SK-N-SH (cell line): ENCODE data around the gene WHAMM.

ENCODE experiments used
- CHD2 ChIP-seq: fragments of 150-350 bp; IDR thresholded peaks from 2 replicates; pipeline ENCODE4 v1.6.1; 2018; ENCODE audit warnings: low read length; ENCODE audit not compliant: partially characterized antibody
- FOXJ3 ChIP-seq: sonication (generic); formaldehyde crosslinking; IDR thresholded peaks from 2 replicates; pipeline ENCODE4 v1.5.1; 2020; ENCODE audit warnings: mild to moderate bottlenecking, missing genetic modification reagents
- GABPA ChIP-seq: IDR thresholded peaks from 2 replicates; pipeline ENCODE4 v1.4.0; 2012; ENCODE audit warnings: low read depth, mild to moderate bottlenecking
- RAD21 ChIP-seq: IDR thresholded peaks from 2 replicates; pipeline ENCODE4 v1.6.1; 2012; ENCODE audit warnings: mild to moderate bottlenecking, low read length
- RCOR1 ChIP-seq: fragments of 150-350 bp; IDR thresholded peaks from 2 replicates; pipeline ENCODE4 v1.6.1; 2017; ENCODE audit warnings: antibody characterized with exemption, low read length
- TAF1 ChIP-seq: IDR thresholded peaks from 2 replicates; pipeline ENCODE4 v1.6.1; 2012; ENCODE audit warnings: low read depth, mild to moderate bottlenecking, low read length, moderate library complexity, borderline replicate concordance
- YY1 ChIP-seq: IDR thresholded peaks from 2 replicates; pipeline ENCODE4 v1.4.0; 2012; ENCODE audit warnings: low read depth, mild to moderate bottlenecking
- TF ChIP-seq, protein P1 (sequence below): fragments of 200-600 bp; sonication (generic); IDR thresholded peaks from 2 replicates; pipeline ENCODE4 v1.6.1; 2017; ENCODE audit warnings: antibody characterized with exemption, mild to moderate bottlenecking, moderate library complexity
- TF ChIP-seq, protein P2 (sequence below): IDR thresholded peaks from 2 replicates; pipeline ENCODE4 v1.6.1; 2012; ENCODE audit warnings: mild to moderate bottlenecking, low read depth, low read length, moderate library complexity

DNA sequence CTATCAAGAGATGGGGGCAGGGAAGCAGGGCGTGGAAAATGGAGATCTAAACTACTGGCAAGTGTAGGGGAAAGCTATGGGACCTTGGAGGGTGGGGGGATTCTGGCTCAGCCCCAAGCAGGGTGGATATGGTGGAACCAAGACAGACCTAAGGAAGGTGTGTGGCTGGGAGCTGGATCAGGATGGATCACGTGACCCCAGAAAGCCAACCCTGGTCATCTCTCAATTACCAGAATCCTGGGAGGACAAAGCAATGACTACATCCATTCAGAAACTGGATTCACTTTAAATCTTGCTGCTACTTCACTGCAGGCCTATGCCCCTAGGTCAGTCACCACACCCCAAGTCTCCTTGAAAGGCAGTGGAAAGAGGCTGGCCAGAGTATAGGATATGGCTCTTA is 68.4 kb downstream of the WHAMM start:
- no peak for TF ChIP-seq GABPA
- no peak for TF ChIP-seq CHD2
- TF ChIP-seq, protein P1, sequence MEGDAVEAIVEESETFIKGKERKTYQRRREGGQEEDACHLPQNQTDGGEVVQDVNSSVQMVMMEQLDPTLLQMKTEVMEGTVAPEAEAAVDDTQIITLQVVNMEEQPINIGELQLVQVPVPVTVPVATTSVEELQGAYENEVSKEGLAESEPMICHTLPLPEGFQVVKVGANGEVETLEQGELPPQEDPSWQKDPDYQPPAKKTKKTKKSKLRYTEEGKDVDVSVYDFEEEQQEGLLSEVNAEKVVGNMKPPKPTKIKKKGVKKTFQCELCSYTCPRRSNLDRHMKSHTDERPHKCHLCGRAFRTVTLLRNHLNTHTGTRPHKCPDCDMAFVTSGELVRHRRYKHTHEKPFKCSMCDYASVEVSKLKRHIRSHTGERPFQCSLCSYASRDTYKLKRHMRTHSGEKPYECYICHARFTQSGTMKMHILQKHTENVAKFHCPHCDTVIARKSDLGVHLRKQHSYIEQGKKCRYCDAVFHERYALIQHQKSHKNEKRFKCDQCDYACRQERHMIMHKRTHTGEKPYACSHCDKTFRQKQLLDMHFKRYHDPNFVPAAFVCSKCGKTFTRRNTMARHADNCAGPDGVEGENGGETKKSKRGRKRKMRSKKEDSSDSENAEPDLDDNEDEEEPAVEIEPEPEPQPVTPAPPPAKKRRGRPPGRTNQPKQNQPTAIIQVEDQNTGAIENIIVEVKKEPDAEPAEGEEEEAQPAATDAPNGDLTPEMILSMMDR, result no peak
- TF ChIP-seq FOXJ3 (CRISPR knock-in tag), result no peak
- TF ChIP-seq, protein P2, sequence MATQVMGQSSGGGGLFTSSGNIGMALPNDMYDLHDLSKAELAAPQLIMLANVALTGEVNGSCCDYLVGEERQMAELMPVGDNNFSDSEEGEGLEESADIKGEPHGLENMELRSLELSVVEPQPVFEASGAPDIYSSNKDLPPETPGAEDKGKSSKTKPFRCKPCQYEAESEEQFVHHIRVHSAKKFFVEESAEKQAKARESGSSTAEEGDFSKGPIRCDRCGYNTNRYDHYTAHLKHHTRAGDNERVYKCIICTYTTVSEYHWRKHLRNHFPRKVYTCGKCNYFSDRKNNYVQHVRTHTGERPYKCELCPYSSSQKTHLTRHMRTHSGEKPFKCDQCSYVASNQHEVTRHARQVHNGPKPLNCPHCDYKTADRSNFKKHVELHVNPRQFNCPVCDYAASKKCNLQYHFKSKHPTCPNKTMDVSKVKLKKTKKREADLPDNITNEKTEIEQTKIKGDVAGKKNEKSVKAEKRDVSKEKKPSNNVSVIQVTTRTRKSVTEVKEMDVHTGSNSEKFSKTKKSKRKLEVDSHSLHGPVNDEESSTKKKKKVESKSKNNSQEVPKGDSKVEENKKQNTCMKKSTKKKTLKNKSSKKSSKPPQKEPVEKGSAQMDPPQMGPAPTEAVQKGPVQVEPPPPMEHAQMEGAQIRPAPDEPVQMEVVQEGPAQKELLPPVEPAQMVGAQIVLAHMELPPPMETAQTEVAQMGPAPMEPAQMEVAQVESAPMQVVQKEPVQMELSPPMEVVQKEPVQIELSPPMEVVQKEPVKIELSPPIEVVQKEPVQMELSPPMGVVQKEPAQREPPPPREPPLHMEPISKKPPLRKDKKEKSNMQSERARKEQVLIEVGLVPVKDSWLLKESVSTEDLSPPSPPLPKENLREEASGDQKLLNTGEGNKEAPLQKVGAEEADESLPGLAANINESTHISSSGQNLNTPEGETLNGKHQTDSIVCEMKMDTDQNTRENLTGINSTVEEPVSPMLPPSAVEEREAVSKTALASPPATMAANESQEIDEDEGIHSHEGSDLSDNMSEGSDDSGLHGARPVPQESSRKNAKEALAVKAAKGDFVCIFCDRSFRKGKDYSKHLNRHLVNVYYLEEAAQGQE, result no peak
- no peak for TF ChIP-seq RCOR1
- no peak for TF ChIP-seq TAF1
- TF ChIP-seq RAD21, result no peak
- TF ChIP-seq YY1, result no peak
